ENCODE results near the gene ATP6V0A4.

The ATP6V0A4 gene

GRCh38 chr7:138753610-138754009 lies 44.4 kb downstream of the ATP6V0A4 start:
- DNase-seq (ENCODE audit: extremely low read depth, low read depth), result no peak

GRCh38 chr7:138753150-138753518 lies 44.9 kb downstream of the ATP6V0A4 start:
- TF ChIP-seq CTCF (IDR thresholded peaks at IDR 0.05; ENCODE audit: low read depth, low read length, missing control alignments), result no peak
- no peak for DNase-seq (ENCODE audit: extremely low read depth, low read depth)
- H3K4me3 ChIP-seq (replicated peaks; ENCODE audit: low read depth, low read length), result no peak overlapping the region

More at GRCh38 chr7:138753610-138754009, 44.4 kb downstream of the ATP6V0A4 start:
- no peak for TF ChIP-seq CTCF (IDR thresholded peaks at IDR 0.05; ENCODE audit: low read depth, low read length, missing control alignments)
- no peak overlapping the region for H3K4me3 ChIP-seq (replicated peaks; ENCODE audit: low read depth, low read length)

DNA sequence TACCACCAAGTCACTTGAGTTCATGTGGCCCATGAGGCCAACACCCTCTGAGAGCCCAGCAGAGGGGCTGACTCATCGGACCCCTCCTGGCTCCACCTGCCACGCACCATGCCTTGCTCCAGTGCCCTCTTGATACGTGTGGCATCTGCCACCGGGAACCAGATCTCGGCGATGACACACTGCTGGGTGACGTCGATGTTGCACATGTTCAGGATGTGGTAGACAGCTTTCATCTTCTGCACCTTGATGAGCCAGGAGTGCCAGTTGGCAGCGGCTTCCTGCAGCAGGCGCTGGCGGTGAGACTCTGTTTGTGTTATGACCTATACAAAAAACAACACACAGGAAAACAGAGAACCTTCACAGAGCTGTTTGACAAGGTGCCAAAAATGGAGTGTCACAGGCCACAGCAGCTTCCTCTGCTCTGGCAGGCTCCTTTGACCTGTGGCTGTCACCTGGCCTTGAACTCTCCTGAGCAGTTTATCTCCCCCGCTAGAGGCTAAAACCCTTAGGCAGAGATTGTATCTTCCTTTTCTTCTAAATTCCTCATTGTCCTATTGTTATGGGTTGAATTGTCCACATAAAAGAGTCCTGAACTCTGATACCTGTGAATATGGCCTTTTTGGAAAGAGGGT lies 45.4 kb downstream of the ATP6V0A4 start:
- H3K4me3 ChIP-seq (replicated peaks; ENCODE audit: low read depth, low read length), result no peak overlapping the region
- no peak for TF ChIP-seq CTCF (IDR thresholded peaks at IDR 0.05; ENCODE audit: low read depth, low read length, missing control alignments)
- peak; percentile 16 for DNase-seq (ENCODE audit: extremely low read depth, low read depth)

GRCh38 chr7:138750901-138751464 lies 47.0 kb downstream of the ATP6V0A4 start:
- no peak overlapping the region for H3K4me3 ChIP-seq (replicated peaks; ENCODE audit: low read depth, low read length)
- TF ChIP-seq CTCF (IDR thresholded peaks at IDR 0.05; ENCODE audit: low read depth, low read length, missing control alignments), result no peak
- DNase-seq (ENCODE audit: extremely low read depth, low read depth), result no peak

- H3K4me3 ChIP-seq (replicated peaks; ENCODE audit: low read depth, low read length), result no peak overlapping the region
- no peak for TF ChIP-seq CTCF (IDR thresholded peaks at IDR 0.05; ENCODE audit: low read depth, low read length, missing control alignments)
- DNase-seq (ENCODE audit: extremely low read depth, low read depth), result no peak
Observed at GRCh38 chr7:138750473-138750872, 47.5 kb downstream of the ATP6V0A4 start.

GRCh38 chr7:138749960-138750359 lies 48.0 kb downstream of the ATP6V0A4 start:
- no peak overlapping the region for H3K4me3 ChIP-seq (replicated peaks; ENCODE audit: low read depth, low read length)
- DNase-seq (ENCODE audit: extremely low read depth, low read depth), result no peak
- TF ChIP-seq CTCF (IDR thresholded peaks at IDR 0.05; ENCODE audit: low read depth, low read length, missing control alignments), result no peak

- H3K4me3 ChIP-seq (replicated peaks; ENCODE audit: low read depth, low read length), result no peak overlapping the region
- no peak for TF ChIP-seq CTCF (IDR thresholded peaks at IDR 0.05; ENCODE audit: low read depth, low read length, missing control alignments)
- DNase-seq (ENCODE audit: extremely low read depth, low read depth), result no peak
Observed at GRCh38 chr7:138748666-138749065, 49.3 kb downstream of the ATP6V0A4 start.
